ENCODE results near the gene ARID4B. TPM values are rescaled to one million over a fixed set of nuclear protein-coding genes. Genes with fewer than 3 reads are reported as not detected.

The ARID4B gene
- total RNA-seq, 1 experiment from 2014 or later, result 34.0 TPM

DNA sequence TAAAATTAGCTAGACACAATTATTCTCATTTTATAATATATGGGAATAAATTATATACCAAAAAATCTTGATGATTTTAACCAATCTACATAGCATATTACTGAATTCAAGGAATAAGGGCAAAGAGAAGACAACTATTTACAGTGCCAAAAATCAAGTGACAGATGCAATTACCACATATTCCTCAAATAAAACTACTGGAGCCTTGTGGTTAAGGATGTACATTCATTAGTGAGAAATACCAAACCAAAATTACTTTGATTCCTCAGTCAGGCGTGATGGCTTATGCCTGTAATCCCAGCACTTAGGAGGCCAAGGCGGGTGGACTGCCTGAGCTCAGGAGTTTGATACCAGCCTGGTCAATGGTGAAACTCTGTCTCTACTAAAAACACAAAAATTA lies 98.1 kb downstream of the ARID4B start:
- no peaks in the 10 kb centered on the region for H3K4me1 ChIP-seq (ENCODE audit: insufficient read depth, low read length)
- no peak overlapping the region for H4K8ac ChIP-seq (replicated peaks; ENCODE audit: insufficient read length, low read depth, low read length)
- no peak overlapping the region for H3K23ac ChIP-seq (ENCODE audit: insufficient read length, low read depth, low read length)
- H3K23me2 ChIP-seq (ENCODE audit: insufficient read length, low read depth, low read length, poor library complexity, severe bottlenecking), result no peaks in the 10 kb centered on the region
- no peak overlapping the region for H3K4ac ChIP-seq (ENCODE audit: low read depth, low read length)
- H3K36me3 Mint-ChIP-seq (ENCODE audit: insufficient read depth in 1 of 3, low read depth in 3 of 3), result peaks cover 7 to 59% (median 39%) of the 10 kb centered on the region in 3 experiments; a peak in 6 of 7 replicates
- no peak overlapping the region for H3K18ac ChIP-seq (ENCODE audit: insufficient read length, low read depth, low read length)
- no peak overlapping the region for H2BK5ac ChIP-seq (ENCODE audit: insufficient read length, low read length)
- no peak overlapping the region for H2BK120ac ChIP-seq (ENCODE audit: low read depth, low read length, poor library complexity, severe bottlenecking)
- no peaks in the 10 kb centered on the region for H4K20me1 ChIP-seq (ENCODE audit: control insufficient read depth, insufficient read depth, insufficient read length)
- H3K9ac ChIP-seq (ENCODE audit: extremely low read depth, insufficient read length, low read length), result no peak overlapping the region
- no peak overlapping the region for H2BK15ac ChIP-seq (ENCODE audit: low read depth, low read length)
- no peak overlapping the region for H3K4me3 Mint-ChIP-seq
- no peak overlapping the region for H3K27ac ChIP-seq (ENCODE audit: insufficient read length, low read depth, low read length)
- DNase-seq, result no peak
- no peak overlapping the region for H3K56ac ChIP-seq (ENCODE audit: insufficient read length, low read depth, low read length)
- H3T11ph ChIP-seq (ENCODE audit: low read length), result no peak overlapping the region
- no peak overlapping the region for H3K14ac ChIP-seq (ENCODE audit: insufficient read depth, low read length)
- H3K9me3 Mint-ChIP-seq, result no peaks in the 10 kb centered on the region
- H3K9me3 ChIP-seq (ENCODE audit: control insufficient read depth, low read depth, low read length), result no peaks in the 10 kb centered on the region
- TF ChIP-seq, protein P1, sequence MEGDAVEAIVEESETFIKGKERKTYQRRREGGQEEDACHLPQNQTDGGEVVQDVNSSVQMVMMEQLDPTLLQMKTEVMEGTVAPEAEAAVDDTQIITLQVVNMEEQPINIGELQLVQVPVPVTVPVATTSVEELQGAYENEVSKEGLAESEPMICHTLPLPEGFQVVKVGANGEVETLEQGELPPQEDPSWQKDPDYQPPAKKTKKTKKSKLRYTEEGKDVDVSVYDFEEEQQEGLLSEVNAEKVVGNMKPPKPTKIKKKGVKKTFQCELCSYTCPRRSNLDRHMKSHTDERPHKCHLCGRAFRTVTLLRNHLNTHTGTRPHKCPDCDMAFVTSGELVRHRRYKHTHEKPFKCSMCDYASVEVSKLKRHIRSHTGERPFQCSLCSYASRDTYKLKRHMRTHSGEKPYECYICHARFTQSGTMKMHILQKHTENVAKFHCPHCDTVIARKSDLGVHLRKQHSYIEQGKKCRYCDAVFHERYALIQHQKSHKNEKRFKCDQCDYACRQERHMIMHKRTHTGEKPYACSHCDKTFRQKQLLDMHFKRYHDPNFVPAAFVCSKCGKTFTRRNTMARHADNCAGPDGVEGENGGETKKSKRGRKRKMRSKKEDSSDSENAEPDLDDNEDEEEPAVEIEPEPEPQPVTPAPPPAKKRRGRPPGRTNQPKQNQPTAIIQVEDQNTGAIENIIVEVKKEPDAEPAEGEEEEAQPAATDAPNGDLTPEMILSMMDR (conservative IDR thresholded peaks at IDR 0.05), result no peak
- no peak overlapping the region for H4K5ac ChIP-seq (ENCODE audit: insufficient read length, low read depth, low read length)
- H2AK5ac ChIP-seq (ENCODE audit: insufficient read length, low read length), result no peak overlapping the region
- no peak overlapping the region for H2BK20ac ChIP-seq (ENCODE audit: low read depth, low read length, poor library complexity, severe bottlenecking)
- no peaks in the 10 kb centered on the region for H3K4me1 Mint-ChIP-seq
- H2BK12ac ChIP-seq (ENCODE audit: insufficient read length, low read depth, low read length), result no peak overlapping the region
- no peaks in the 10 kb centered on the region for H3K27me3 Mint-ChIP-seq (ENCODE audit: low read depth)
- H3K4me2 ChIP-seq (ENCODE audit: insufficient read depth, insufficient read length, low read length), result no peak overlapping the region
- no peak overlapping the region for H3K27ac Mint-ChIP-seq
- no peaks in the 10 kb centered on the region for H3K79me1 ChIP-seq (ENCODE audit: insufficient read depth, low read depth, low read length, poor library complexity, severe bottlenecking)
- no peak overlapping the region for H4K91ac ChIP-seq (ENCODE audit: insufficient read length, low read depth, low read length)
- WGBS (ENCODE audit: extremely low coverage, insufficient read length, low lambda C conversion rate), result no CpG with 5 or more reads among the region's 2 CpGs
- no peaks in the 10 kb centered on the region for H3K27me3 ChIP-seq (ENCODE audit: insufficient read depth, low read length)
- H2AFZ ChIP-seq (ENCODE audit: low read length), result no peak overlapping the region
- no peaks in the 10 kb centered on the region for H3K79me2 ChIP-seq (ENCODE audit: insufficient read depth, low read length)

Data from H9 (cell line).